Activated T-cell treated with anti-CD3 and anti-CD28 coated beads, Interleukin-2, amount 50 U/mL, for 72 hours (primary cell): ENCODE data around the gene CBY3. TPM values are rescaled to one million over a fixed set of nuclear protein-coding genes. Genes with fewer than 3 reads are reported as not detected.

Experiments used
- ATAC-seq, 2 donors: fragments of 150-1000 bp; cut with Tn5 transposase; replicated peaks in 1 of 2; 2 replicates each; pipeline ENCODE4 v1.10.0; 2021; ENCODE audit warnings: moderate library complexity in 2 of 2, mild to moderate bottlenecking in 1 of 2
- DNase-seq, 2 donors: peaks; one replicate each; pipeline ENCODE4 v3.0.0; 2021 to 2022; ENCODE audit warnings: mixed read lengths in 1 of 2
- H3K27ac Mint-ChIP-seq: one replicate; pipeline ENCODE4 v1.8.0; 2022; ENCODE audit warnings: mild to moderate bottlenecking, moderate library complexity, mixed read lengths
- H3K27me3 Mint-ChIP-seq: one replicate; pipeline ENCODE4 v1.8.0; 2022; ENCODE audit warnings: low read depth, mixed read lengths
- H3K36me3 Mint-ChIP-seq, 2 donors: one replicate each; pipeline ENCODE4 v1.8.0; 2022; ENCODE audit warnings: mixed read lengths in 2 of 2, mild to moderate bottlenecking in 1 of 2; ENCODE audit not compliant: insufficient read depth in 2 of 2
- H3K4me1 Mint-ChIP-seq: one replicate; pipeline ENCODE4 v1.8.0; 2022; ENCODE audit warnings: low read depth, mixed read lengths
- H3K4me3 Mint-ChIP-seq, 2 donors: one replicate each; pipeline ENCODE4 v1.8.0; 2022; ENCODE audit warnings: mild to moderate bottlenecking in 2 of 2, mixed read lengths in 2 of 2, moderate library complexity in 2 of 2
- H3K9me3 Mint-ChIP-seq, 2 donors: one replicate each; pipeline ENCODE4 v1.8.0; 2022; ENCODE audit warnings: mixed read lengths in 2 of 2
- total RNA-seq, 2 donors: library from RNA; stranded (reverse); gene quantifications; one replicate each; pipeline ENCODE4 v1.2.3, GENCODE V29; 2022

CBY3 gene
- under 1 TPM in 1 of 2 donors, not detected in 1; 0.44 TPM for total RNA-seq

GRCh38 chr5:179680780-179681401, at the start of gene CBY3:
Gene CBY3, minus strand, starts transcription at chr5:179681034. Its CDS starts 116 bp downstream, at chr5:179680918.
- H3K4me1 Mint-ChIP-seq, result peaks cover 46% of the 10 kb centered on the region

GRCh38 chr5:179730356-179730755, 49.5 kb upstream of the CBY3 start:
- no peak for DNase-seq
- peak overlapping the region; percentile 85 for H3K27ac Mint-ChIP-seq
- peaks cover 10 to 26% of the 10 kb centered on the region in 2 donors for H3K36me3 Mint-ChIP-seq
- no peaks in the 10 kb centered on the region for H3K27me3 Mint-ChIP-seq
- no peak for ATAC-seq
- H3K4me3 Mint-ChIP-seq, result no peak overlapping the region
- peaks cover 21% of the 10 kb centered on the region for H3K4me1 Mint-ChIP-seq
- H3K9me3 Mint-ChIP-seq, result no peaks in the 10 kb centered on the region

More at GRCh38 chr5:179680780-179681401, at the start of gene CBY3:
- no peaks in the 10 kb centered on the region for H3K9me3 Mint-ChIP-seq
- DNase-seq, result no peak
- ATAC-seq, result no peak
- no peaks in the 10 kb centered on the region for H3K27me3 Mint-ChIP-seq
- H3K27ac Mint-ChIP-seq, result peak within 1 kb of the TSS; percentile 6
- H3K36me3 Mint-ChIP-seq, result peaks cover 6 to 12% of the 10 kb centered on the region in 2 donors
- H3K4me3 Mint-ChIP-seq, result peak within 1 kb of the TSS; percentile 77 to 99

- ATAC-seq, result no peak
- peaks cover 17% of the 10 kb centered on the region for H3K4me1 Mint-ChIP-seq
- peaks cover 10 to 26% of the 10 kb centered on the region in 2 donors for H3K36me3 Mint-ChIP-seq
- no peak overlapping the region for H3K4me3 Mint-ChIP-seq
- H3K9me3 Mint-ChIP-seq, result no peaks in the 10 kb centered on the region
- no peak for DNase-seq
- H3K27ac Mint-ChIP-seq, result peak overlapping the region; percentile 85
- no peaks in the 10 kb centered on the region for H3K27me3 Mint-ChIP-seq
Measured at GRCh38 chr5:179729727-179730126, 48.9 kb upstream of the CBY3 start.

GRCh38 chr5:179729303-179729702, 48.5 kb upstream of the CBY3 start:
- peak overlapping the region; percentile 85 for H3K27ac Mint-ChIP-seq
- ATAC-seq (no peak), DNase-seq (no peak)
- no peaks in the 10 kb centered on the region for H3K9me3 Mint-ChIP-seq
- H3K36me3 Mint-ChIP-seq, result peaks cover 13 to 30% of the 10 kb centered on the region in 2 donors
- no peak overlapping the region for H3K4me3 Mint-ChIP-seq
- no peaks in the 10 kb centered on the region for H3K27me3 Mint-ChIP-seq
- H3K4me1 Mint-ChIP-seq, result peaks cover 12% of the 10 kb centered on the region

- no peak for ATAC-seq
- Mint-ChIP-seq H3K27ac (no peak overlapping the region), H3K9me3 (no peaks in the 10 kb centered on the region), H3K27me3 (no peaks in the 10 kb centered on the region), H3K4me3 (no peak overlapping the region), H3K4me1 (peaks cover 8% of the 10 kb centered on the region), H3K36me3 (peaks cover 17 to 45% of the 10 kb centered on the region in 2 donors)
- DNase-seq, result no peak
Measured at GRCh38 chr5:179727106-179727505, 46.3 kb upstream of the CBY3 start.

- DNase-seq, result no peak
- Mint-ChIP-seq H3K4me3 (no peak overlapping the region), H3K27me3 (no peaks in the 10 kb centered on the region), H3K27ac (peak overlapping the region; percentile 72), H3K9me3 (no peaks in the 10 kb centered on the region), H3K36me3 (peaks cover 16 to 49% of the 10 kb centered on the region in 2 donors), H3K4me1 (no peaks in the 10 kb centered on the region)
- no peak for ATAC-seq
Measured at GRCh38 chr5:179724163-179724562, 43.3 kb upstream of the CBY3 start.

GRCh38 chr5:179720222-179720621, 39.4 kb upstream of the CBY3 start:
- Mint-ChIP-seq H3K27me3 (no peaks in the 10 kb centered on the region), H3K36me3 (peaks cover 14 to 52% of the 10 kb centered on the region in 2 donors), H3K9me3 (no peaks in the 10 kb centered on the region), H3K4me1 (peaks cover 19% of the 10 kb centered on the region), H3K4me3 (no peak overlapping the region), H3K27ac (no peak overlapping the region)
- DNase-seq (no peak), ATAC-seq (no peak)

- ATAC-seq (no peak), DNase-seq (no peak)
- Mint-ChIP-seq H3K4me1 (peaks cover 19% of the 10 kb centered on the region), H3K9me3 (no peaks in the 10 kb centered on the region), H3K4me3 (no peak overlapping the region), H3K27ac (no peak overlapping the region), H3K27me3 (no peaks in the 10 kb centered on the region), H3K36me3 (peaks cover 4 to 37% of the 10 kb centered on the region in 2 donors)
Measured at GRCh38 chr5:179716286-179716685, 35.5 kb upstream of the CBY3 start.

GRCh38 chr5:179700401-179700918, 19.6 kb upstream of the CBY3 start:
- H3K4me3 Mint-ChIP-seq, result peak overlapping the region; percentile 89 to 100
- no peak for DNase-seq
- no peak for ATAC-seq

GRCh38 chr5:179699616-179700237, 18.9 kb upstream of the CBY3 start:
- no peaks in the 10 kb centered on the region for H3K27me3 Mint-ChIP-seq
- peak; percentile 17 to 40 for ATAC-seq
- peak; percentile 64 to 68 for DNase-seq
- peak overlapping the region; percentile 99 for H3K27ac Mint-ChIP-seq
- H3K9me3 Mint-ChIP-seq, result no peaks in the 10 kb centered on the region
- H3K36me3 Mint-ChIP-seq, result peaks cover 19 to 30% of the 10 kb centered on the region in 2 donors
- H3K4me1 Mint-ChIP-seq, result peaks cover 51% of the 10 kb centered on the region
- H3K4me3 Mint-ChIP-seq, result peak overlapping the region; percentile 89 to 100

More at GRCh38 chr5:179700401-179700918, 19.6 kb upstream of the CBY3 start:
- H3K36me3 Mint-ChIP-seq, result peaks cover 19 to 32% of the 10 kb centered on the region in 2 donors
- H3K4me1 Mint-ChIP-seq, result peaks cover 54% of the 10 kb centered on the region
- peak overlapping the region; percentile 99 for H3K27ac Mint-ChIP-seq
- H3K9me3 Mint-ChIP-seq, result no peaks in the 10 kb centered on the region
- no peaks in the 10 kb centered on the region for H3K27me3 Mint-ChIP-seq

GRCh38 chr5:179698935-179699615, 18.2 kb upstream of the CBY3 start, which contains the start of gene CANX:
Gene CANX, plus strand, starts transcription at chr5:179698967. Its CDS starts 6,715 bp downstream, at chr5:179705682.
- Mint-ChIP-seq H3K9me3 (no peaks in the 10 kb centered on the region), H3K4me1 (peaks cover 49% of the 10 kb centered on the region), H3K27me3 (no peaks in the 10 kb centered on the region), H3K4me3 (peak within 1 kb of the TSS; percentile 89 to 100), H3K27ac (peak within 1 kb of the TSS; percentile 100), H3K36me3 (peaks cover 19 to 29% of the 10 kb centered on the region in 2 donors)
- DNase-seq (no peak), ATAC-seq (no peak)

- peaks cover 41% of the 10 kb centered on the region for H3K4me1 Mint-ChIP-seq
- ATAC-seq (peak; percentile 90 to 91), DNase-seq (peak; percentile 99)
- H3K4me3 Mint-ChIP-seq, result peak overlapping the region; percentile 89 to 100
- H3K9me3 Mint-ChIP-seq, result no peaks in the 10 kb centered on the region
- peaks cover 11 to 20% of the 10 kb centered on the region in 2 donors for H3K36me3 Mint-ChIP-seq
- H3K27ac Mint-ChIP-seq, result peak overlapping the region; percentile 100
- no peaks in the 10 kb centered on the region for H3K27me3 Mint-ChIP-seq
Measured at GRCh38 chr5:179697993-179698934, 17.4 kb upstream of the CBY3 start.
